Activated CD8-positive, alpha-beta memory T cell treated with anti-CD3 and anti-CD28 coated beads for 1 hour (primary cell): ENCODE data around the gene NEK2.
"Not testable (repeated sequence)": the region's sequence is repeated elsewhere in the genome, so short reads cannot be mapped to it uniquely, and the experiment has no call there.

Experiments used
- DNase-seq, 2 donors: peaks; one replicate each; pipeline ENCODE4 v3.0.0-alpha.2; 2020; ENCODE audit warnings: low read depth in 1 of 2; ENCODE audit errors: extremely low read depth in 1 of 2

The NEK2 gene

GRCh38 chr1:211634461-211634860 lies 41.0 kb downstream of the NEK2 start:
- DNase-seq, result no peak

- DNase-seq, result no peak
Measured at GRCh38 chr1:211633524-211633846, 41.9 kb downstream of the NEK2 start.

GRCh38 chr1:211632808-211633523 lies 42.5 kb downstream of the NEK2 start:
- no peak for DNase-seq

GRCh38 chr1:211632117-211632807 lies 43.2 kb downstream of the NEK2 start:
- no peak for DNase-seq

- no peak for DNase-seq
Measured at GRCh38 chr1:211631168-211631567, 44.3 kb downstream of the NEK2 start.

GRCh38 chr1:211630236-211631081 lies 45.0 kb downstream of the NEK2 start:
- no peak for DNase-seq

- DNase-seq, result no peak
Measured at GRCh38 chr1:211628417-211628816, 47.0 kb downstream of the NEK2 start.

- DNase-seq, result no peak
Measured at GRCh38 chr1:211627259-211627658, 48.2 kb downstream of the NEK2 start.

GRCh38 chr1:211625866-211626265 lies 49.6 kb downstream of the NEK2 start:
- not testable (repeated sequence) for DNase-seq

- no peak for DNase-seq
Measured at GRCh38 chr1:211625040-211625439, 50.4 kb downstream of the NEK2 start.

- no peak for DNase-seq
Measured at GRCh38 chr1:211623515-211623914, 51.9 kb downstream of the NEK2 start.

GRCh38 chr1:211621447-211622198 lies 53.8 kb downstream of the NEK2 start:
- no peak for DNase-seq

- DNase-seq, result no peak
Measured at GRCh38 chr1:211620097-211620496, 55.3 kb downstream of the NEK2 start.

GRCh38 chr1:211619033-211619996 lies 56.1 kb downstream of the NEK2 start:
- DNase-seq, result no peak

GRCh38 chr1:211616965-211617297 lies 58.5 kb downstream of the NEK2 start:
- no peak for DNase-seq

GRCh38 chr1:211616231-211616964 lies 59.0 kb downstream of the NEK2 start:
- no peak for DNase-seq

GRCh38 chr1:211614615-211615014 lies 60.8 kb downstream of the NEK2 start:
- DNase-seq, result no peak

GRCh38 chr1:211613951-211614350 lies 61.5 kb downstream of the NEK2 start:
- DNase-seq, result no peak
